ENCODE measurements around the gene SNX32.
"Not testable (repeated sequence)": the region's sequence is repeated elsewhere in the genome, so short reads cannot be mapped to it uniquely, and the experiment has no call there.

Gene SNX32

GRCh38 chr11:65829459-65829858, 4.3 kb upstream of the SNX32 start:
- DNase-seq = no peak

GRCh38 chr11:65832231-65832630, 1.5 kb upstream of the SNX32 start:
- DNase-seq = not testable (repeated sequence)

DNA sequence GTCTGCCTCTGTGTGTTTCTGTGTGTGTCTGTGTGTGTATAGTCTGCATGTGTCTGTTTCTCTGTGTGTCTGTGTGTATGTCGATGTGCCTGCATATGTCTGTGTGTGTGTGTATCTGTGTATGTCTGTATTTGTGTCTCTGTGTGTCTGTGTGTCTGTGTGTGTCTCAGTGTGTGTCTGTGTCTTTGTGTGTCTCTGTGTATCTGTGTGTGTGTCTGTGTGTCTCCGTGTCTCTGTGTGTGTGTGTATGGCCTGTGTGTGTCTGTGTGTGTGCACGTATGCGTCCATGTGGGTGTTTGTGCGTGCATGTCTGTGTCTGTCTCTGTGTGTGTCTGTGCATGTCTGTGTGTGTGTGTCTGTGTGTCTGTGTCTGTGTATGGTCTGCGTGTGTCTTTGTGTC, 439 bp downstream of the SNX32 start:
- no peak for DNase-seq

DNA sequence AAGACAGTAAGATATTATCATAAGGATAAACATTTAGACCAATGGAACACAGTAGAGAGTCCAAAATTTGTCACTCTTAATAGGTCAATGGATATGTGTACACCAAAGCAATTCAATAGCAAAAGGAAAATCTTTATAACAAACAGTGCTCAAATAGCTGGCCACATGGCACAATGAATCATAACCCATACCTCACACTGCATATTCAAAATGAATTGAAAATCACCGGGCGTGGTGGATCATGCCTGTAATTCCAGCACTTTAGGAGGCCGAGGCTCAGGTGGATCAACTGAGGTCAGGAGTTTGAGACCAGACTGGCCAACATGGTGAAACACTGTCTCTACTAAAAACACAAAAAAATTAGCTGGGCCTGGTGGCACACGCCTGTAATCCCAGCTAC, 8.4 kb downstream of the SNX32 start:
- no peak for DNase-seq

DNA sequence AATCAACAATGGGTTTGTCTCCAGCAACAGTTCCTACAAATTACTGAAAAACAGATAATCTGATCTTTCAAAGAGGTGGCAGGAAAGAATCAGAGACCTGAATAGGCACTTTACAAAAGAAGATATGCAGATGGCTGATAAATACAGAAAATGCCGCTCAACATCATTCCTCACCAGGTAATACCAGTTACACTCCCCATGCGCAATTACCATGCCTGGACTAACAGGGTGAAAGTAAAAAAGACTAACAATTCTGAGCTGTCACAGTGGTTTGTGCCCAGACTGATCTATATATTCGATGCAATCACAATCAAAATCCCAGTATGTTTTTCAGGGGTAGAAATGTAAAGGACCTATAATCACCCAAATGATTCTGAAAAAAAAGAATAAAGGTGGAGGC, 10.0 kb downstream of the SNX32 start:
- no peak for DNase-seq

GRCh38 chr11:65844231-65844872, 10.6 kb downstream of the SNX32 start:
- DNase-seq = no peak

GRCh38 chr11:65847746-65848145, 14.0 kb downstream of the SNX32 start:
- no peak for DNase-seq

DNA sequence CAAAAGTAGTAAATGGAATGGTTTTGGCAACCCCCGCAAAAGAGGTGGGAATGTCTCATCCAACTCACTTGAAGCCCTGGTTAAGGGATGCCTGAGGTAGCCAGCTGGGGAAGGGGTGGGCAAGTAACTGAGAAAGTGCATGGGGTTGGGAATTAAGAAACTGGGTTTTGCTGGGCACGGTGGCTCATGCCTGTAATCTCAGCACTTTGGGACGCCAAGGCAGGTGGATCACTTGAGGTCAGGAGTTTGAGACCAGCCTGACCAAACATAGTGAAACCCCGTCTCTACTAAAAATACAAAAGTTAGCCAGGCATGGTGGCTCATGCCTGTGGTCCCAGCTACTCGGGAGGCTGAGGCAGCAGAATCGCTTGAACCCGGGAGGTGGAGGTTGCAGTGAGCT, 14.9 kb downstream of the SNX32 start:
- DNase-seq = not testable (repeated sequence)

DNA sequence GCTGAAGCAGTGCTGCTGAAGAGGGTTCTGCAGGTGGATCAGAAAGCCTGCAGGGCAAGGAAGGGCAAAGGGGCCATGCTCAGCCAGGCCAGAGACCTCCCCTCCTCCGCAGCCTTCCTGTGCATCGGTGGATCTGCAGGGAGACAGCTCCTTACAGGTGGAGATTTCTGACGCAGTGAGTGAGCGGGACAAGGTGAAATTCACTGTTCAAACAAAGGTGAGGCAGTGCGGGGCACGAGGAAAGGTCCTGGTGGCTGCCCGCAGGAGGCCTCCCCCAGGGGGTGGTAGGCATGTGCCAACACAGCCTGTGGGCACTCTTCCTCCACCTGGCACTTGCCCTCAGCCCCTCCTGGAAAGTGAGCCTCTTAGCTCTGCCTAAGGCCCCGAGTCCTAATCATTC, 15.6 kb downstream of the SNX32 start:
- DNase-seq = no peak

DNA sequence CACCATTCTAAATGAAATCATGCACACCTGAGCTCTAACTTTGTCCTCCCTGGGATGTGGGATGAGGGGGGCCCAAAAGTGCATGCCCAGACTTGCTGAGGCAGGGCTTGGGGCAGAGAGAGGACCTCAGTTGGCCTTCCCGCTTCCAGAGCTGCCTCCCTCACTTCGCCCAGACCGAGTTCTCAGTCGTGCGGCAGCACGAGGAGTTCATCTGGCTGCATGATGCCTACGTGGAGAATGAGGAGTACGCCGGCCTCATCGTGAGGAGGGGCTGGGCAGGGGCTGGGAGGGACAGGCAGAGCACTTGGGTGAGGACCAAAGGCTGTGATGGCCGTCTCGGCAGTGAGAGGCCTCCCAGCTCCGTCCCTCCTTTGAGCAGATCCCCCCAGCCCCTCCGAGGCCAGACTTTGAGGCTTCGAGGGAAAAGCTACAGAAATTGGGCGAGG, 16.0 kb downstream of the SNX32 start:
- no peak for DNase-seq

DNA sequence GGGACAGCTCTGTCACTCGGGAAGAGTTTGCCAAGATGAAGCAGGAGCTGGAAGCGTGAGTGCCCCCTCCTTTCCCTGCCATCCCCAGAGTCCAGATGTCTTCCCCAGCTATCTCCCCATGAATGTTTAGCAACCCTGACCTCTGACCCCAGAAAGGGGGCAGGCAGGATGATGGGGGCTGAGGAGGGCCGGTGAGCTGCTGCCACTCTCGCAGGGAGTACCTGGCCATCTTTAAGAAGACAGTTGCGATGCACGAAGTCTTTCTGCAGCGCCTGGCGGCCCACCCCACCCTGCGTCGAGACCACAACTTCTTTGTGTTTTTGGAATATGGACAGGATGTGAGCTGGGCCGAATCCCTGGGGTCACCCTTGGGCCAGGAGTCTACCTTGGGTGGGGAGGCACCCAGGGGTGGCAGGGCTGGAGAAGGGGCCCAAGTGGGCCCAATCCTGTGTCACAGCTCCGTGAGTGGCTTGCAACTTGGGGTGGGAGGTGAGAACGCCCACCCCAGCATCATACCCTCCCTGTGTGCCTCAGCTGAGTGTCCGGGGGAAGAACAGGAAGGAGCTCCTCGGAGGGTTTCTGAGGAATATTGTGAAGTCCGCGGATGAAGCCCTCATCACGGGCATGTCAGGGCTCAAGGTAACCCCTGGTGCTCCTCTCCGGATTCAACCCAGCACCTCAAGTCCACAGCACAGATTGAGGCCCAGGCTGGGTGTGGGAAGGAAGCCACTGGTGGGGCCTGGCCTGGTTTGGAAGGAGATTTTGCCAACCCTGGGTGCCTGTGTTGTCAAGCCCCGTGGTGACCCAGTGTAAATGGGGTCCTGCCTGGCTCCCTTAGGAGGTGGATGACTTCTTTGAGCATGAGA, 16.7 kb downstream of the SNX32 start:
- no peak for DNase-seq

GRCh38 chr11:65851083-65851579, 17.4 kb downstream of the SNX32 start:
- no peak for DNase-seq

GRCh38 chr11:65851811-65852507, 18.2 kb downstream of the SNX32 start:
- no peak for DNase-seq

- DNase-seq = no peak
These were observed 18.9 kb downstream of the SNX32 start for GRCh38 chr11:65852508-65853245.

DNA sequence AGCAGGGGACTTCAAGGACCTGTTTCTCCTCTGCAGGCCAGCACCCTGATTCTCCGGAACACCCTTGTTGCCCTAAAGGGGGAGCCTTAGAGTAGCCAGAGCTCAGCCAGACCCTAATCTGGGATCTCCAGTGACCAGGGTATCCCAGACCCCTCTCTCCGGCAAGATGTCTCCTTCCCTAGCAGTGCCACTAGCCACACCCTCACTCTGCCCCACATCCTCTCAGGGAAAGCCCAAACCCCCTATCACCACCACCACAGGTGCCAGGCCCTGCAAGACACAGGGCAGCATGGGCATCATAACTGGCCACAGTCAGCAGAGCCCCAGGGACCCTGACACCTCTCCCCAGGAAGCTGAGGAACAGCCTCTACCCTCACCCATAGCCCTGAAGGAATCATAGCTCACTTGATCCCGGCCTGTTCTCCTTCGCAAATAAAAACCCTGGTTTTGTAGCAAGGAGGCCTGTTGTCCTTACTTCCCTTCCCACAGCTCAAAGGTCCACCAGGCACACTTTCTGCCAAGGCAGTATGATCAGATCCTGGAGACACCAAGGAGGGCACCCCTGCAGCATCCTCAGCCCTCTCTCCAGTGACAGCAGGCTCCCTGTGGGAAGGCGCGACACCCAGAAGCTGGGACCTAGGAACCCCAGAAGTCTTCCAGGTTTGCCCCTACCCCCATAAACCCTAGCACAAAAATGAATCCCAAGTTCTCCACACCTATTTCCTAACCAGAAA, 19.6 kb downstream of the SNX32 start:
- no peak for DNase-seq

- no peak for DNase-seq
These were observed 20.4 kb downstream of the SNX32 start for GRCh38 chr11:65854161-65854592.

- no peak for DNase-seq
These were observed 21.4 kb downstream of the SNX32 start for GRCh38 chr11:65854852-65855837.

DNA sequence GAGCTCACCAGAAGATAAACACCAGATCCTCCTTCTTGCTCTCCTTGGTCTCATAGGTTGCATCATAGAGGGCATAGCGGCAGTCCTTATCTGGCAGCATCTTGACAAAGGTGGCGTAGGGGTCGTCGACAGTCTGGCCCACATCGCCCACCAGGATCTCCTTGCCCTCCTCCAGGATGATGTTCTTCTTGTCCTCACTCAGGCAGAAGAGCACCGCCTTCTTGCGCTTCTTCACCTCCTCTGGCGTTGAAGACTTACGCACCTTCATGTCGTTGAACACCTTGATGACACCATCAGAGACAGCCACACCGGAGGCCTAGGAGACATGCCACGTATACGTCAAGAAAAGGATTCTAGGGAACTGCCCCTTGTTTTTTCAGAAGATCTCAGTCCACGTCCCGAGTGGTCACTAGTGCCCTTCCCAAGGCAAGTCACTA, 22.2 kb downstream of the SNX32 start:
- no peak for DNase-seq

GRCh38 chr11:65856689-65857499, 23.1 kb downstream of the SNX32 start:
- peak; percentile 85 for DNase-seq

- DNase-seq = peak; percentile 79
These were observed 23.7 kb downstream of the SNX32 start for GRCh38 chr11:65857500-65857852.

Measured in activated T-cell treated with anti-CD3 and anti-CD28 coated beads, Interleukin-2, amount 50 U/mL, for 1 hour (primary cell).